Measurements from ENCODE around the gene MIP. TPM values are rescaled to one million over a fixed set of nuclear protein-coding genes. Genes with fewer than 3 reads are reported as not detected.

Gene MIP
- polyA plus RNA-seq, 1 donor (not counting 4 experiments of a cell fraction or from before 2014, with no cell fraction given): not detected

Other genes starting within 250 kb of the MIP start
- 42.2 to 62.0 TPM (median 49.7 TPM) in 3 replicates for gene RNF41, start 232.7 kb downstream of the MIP start, polyA plus RNA-seq
- 45.6 to 53.5 TPM (median 53.0 TPM) in 3 replicates for gene NABP2, start 230.3 kb downstream of the MIP start, polyA plus RNA-seq
- 0.09 TPM in 1 of 3 replicates, not detected in the others for gene SLC39A5, start 224.6 kb downstream of the MIP start, polyA plus RNA-seq
- 14.0 to 21.0 TPM (median 15.2 TPM) in 3 replicates for gene ANKRD52, start 196.3 kb downstream of the MIP start, polyA plus RNA-seq
- 7.5 to 12.1 TPM (median 11.6 TPM) in 3 replicates for gene COQ10A, start 187.7 kb downstream of the MIP start, polyA plus RNA-seq
- gene CS, start 154.3 kb downstream of the MIP start, polyA plus RNA-seq: 54.3 to 197 TPM (median 105 TPM) in 3 replicates
- gene CNPY2, start 138.7 kb downstream of the MIP start, polyA plus RNA-seq: 122 to 162 TPM (median 160 TPM) in 3 replicates
- 20.0 to 26.3 TPM (median 26.2 TPM) in 3 replicates for gene PAN2, start 120.7 kb downstream of the MIP start, polyA plus RNA-seq
- gene IL23A, start 115.8 kb downstream of the MIP start, polyA plus RNA-seq: 0.68 to 1.6 TPM (median 1.5 TPM) in 3 replicates
- gene STAT2, start 94.5 kb downstream of the MIP start, polyA plus RNA-seq: 95.8 to 120 TPM (median 109 TPM) in 3 replicates
- gene APOF, start 91.8 kb downstream of the MIP start, polyA plus RNA-seq: not detected in 3 replicates
- 1.4 to 3.5 TPM (median 2.6 TPM) in 3 replicates for gene TIMELESS, start 5.2 kb downstream of the MIP start, polyA plus RNA-seq
- 2.1 to 3.3 TPM (median 3.1 TPM) in 3 replicates for gene SPRYD4, start 13.9 kb upstream of the MIP start, polyA plus RNA-seq
- gene GLS2, start 33.5 kb upstream of the MIP start, polyA plus RNA-seq: 0.63 to 0.87 TPM (median 0.68 TPM) in 3 replicates
- gene RBMS2, start 67.2 kb upstream of the MIP start, polyA plus RNA-seq: 46.2 to 83.0 TPM (median 64.5 TPM) in 3 replicates
- 55.7 to 63.7 TPM (median 56.6 TPM) in 3 replicates for gene BAZ2A, start 175.7 kb upstream of the MIP start, polyA plus RNA-seq
- gene ATP5F1B, start 191.3 kb upstream of the MIP start, polyA plus RNA-seq: 1,041 to 1,488 TPM (median 1,355 TPM) in 3 replicates
- 53.0 to 136 TPM (median 112 TPM) in 3 replicates for gene PTGES3, start 233.6 kb upstream of the MIP start, polyA plus RNA-seq

Data from keratinocyte (primary cell).